Stimulated activated CD8-positive, alpha-beta memory T cell treated with anti-CD3 and anti-CD28 coated beads, Interleukin-12 subunit alpha, Interleukin-12 subunit beta, amount 100 ng/mL, for 24 hours (primary cell): ENCODE measurements around the gene NEDD4L.

Experiments used
- DNase-seq: peaks from one replicate; pipeline ENCODE4 v3.0.0-alpha.2; 2020; ENCODE audit errors: extremely low read depth

The NEDD4L gene

DNA sequence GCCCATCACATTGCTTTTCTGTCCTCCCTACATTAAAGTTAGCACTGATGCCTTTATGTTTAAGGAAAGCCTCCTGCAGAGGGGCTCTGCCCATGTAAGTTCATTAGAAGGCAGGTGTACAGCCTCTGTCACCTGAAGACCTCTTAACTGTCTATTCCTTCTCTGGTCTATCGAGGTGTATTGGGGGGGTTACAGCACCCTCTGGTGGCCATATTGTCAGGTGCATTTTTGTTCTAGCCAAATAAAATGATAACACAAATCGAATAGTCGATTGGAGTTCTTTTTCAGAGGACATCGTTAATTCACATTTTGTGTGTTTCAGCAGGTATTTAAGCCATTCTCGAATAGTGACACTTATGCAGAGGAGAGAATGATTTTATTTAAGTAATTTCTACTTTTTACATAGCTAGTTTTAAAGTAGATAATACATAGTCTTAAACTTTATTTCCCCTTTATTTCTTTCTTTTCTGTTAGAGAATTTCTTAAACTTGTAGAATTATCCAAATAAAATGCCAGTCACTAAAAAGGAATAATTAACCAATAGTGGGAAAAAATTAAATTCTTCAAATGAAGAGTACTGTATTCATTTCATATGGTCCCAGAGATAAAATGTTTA is 136.8 kb downstream of the NEDD4L start:
- peak; percentile 30 for DNase-seq

DNA sequence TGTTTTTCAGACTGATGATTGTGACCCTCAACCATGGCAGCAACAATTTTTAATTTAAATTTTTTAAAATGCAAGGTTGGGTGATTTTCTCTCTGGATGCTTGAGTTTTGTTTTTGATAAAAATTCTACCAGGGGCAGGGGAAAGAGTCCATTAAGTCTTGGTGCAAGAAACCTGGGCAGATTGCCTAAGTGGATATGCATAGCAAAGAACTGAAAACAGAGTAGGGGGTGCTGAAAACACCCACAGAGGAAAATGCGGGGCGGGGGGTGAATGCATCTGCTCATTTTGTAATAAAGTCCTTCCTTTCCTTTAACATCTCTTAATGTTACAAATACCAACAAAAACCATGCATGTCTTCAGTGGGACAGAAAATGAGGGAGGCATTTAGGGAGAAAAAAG is 138.0 kb downstream of the NEDD4L start:
- no peak for DNase-seq

DNA sequence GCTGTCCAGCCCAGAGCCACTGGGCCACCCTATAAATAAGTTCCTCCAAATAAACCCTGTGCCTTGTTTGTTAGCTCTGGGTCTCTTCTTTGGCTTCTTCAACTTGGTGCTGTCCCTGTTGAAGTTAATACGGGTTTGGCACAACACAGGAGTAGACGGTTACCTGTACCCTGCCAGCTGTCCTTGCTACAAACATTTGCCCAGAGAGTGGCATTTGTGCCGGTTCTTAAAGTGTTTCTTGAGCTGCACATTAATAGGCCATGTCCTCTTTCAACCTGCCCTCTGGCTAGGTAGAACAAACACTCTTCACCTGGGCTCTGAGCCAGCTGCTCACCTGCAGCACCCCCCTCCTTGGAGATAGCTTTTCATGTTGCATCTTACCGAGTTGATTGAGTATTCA is 139.2 kb downstream of the NEDD4L start:
- DNase-seq: no peak

DNA sequence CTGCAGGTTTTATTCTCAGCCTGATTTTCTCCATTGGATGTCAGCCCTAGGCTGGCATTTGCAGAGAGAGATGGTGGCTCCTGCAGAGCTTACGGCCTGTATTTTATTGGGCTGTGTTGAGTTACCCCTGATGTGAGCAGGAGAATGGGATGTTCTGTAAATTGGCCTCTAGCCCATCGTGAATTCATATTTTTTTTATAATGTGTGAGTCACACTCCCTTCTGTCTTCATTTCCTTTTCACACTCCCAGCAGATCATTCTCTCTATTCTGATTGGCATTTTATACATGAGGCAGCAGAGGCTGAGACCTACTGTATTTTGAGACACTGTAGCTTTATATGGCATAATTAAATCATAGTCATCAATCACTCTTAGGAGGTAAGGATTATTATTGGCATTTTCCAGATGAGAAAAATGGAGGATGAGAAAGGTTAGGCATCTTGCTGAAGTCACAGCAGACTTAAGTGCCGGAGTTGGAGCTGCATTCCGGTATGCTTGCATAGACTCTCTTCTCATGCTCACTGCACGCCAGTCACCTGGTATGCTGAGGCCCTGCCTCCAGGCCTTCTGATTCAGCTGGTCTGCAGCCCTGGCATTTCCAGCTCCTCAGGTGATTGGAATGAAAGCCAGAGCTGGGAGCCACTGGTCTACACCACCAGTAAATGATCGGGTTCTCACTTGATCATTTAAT is 142.4 kb downstream of the NEDD4L start:
- no peak for DNase-seq

DNA sequence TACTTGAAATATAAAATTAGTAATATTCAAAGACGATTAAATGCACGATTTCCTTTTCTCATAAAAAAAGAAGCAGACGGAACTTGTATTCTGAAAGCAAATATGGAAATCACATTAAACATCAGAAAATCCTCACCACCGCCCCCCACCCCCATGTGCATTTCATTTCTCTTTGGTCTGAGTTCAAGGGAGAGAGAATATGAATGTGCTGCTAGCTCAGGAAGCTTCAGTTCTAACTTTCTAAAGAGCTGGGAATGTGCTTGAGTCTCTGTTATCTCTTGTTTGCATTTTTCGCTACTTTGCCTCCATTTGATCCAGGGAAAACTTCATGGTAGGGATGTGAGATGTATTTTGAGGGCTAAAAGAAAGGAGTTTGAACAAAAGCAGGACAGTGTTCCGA is 143.6 kb downstream of the NEDD4L start:
- DNase-seq: no peak

DNA sequence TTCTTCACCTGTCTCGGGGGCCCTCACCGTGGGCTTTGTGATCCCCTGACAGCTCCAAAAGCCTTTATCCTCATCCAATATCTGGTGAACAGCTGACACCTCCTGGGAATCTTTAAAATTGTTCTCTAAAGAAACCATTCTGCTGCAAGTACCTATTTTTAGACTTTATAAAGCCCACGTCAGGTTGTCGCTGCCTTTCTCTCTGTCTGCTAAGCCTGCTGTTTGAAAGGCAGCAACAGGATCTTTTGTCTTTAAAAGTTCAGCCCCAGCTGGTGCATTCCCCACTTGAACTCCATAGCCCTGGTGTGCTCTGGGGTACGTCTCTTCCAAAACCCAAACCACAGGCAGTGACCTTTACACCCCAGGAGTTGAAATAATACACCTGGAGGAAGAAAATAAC is 145.0 kb downstream of the NEDD4L start:
- no peak for DNase-seq

DNA sequence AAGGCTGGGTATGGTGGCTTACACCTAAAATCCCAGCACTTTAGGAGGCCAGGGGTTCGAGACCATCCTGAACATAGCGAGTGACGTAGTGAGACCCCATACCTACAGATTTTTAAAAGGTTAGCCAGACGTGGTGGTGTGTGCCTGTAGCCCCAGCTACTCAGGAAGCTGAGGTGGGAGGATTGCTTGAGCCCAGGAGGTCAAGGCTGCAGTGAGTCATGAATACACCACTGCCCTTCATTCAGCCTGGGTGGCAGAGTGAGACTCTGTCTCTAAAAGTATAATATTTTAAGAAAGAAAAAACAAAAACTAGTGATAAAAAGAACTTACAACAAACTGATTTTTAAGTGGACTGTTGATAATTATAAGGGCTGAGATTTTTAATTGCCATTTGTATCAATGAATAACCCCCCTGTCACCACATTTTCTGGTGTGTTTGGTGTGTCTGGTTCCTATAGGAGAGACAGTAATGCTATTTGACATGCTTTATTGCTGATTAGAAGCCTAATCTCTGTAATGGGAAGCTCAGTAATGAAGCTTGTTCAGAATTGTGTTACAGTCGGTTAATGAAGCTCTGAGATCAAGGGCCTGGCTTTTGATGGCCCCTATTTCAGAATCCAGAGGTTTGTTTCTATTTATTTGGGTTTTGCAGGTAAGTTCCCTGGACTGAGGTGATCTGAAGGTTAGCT is 147.0 kb downstream of the NEDD4L start:
- DNase-seq: no peak

DNA sequence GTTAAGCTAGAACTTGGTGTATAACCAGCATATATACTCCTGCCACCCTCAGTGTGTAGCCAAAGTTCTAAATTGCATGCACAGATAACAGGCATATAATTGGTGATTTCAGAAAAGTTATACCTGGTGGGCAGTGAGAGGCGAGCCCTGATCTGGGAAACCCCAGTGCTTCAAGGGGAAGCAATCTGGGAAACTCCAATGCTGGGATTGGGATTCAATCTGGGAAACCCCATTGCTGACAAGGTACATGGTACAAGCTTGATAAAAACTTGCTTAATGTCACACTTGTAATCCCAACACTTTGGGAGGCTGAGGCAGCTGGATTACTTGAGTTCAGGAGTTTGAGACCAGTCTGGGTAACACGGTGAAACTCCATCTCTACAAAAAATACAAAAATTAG is 147.6 kb downstream of the NEDD4L start:
- DNase-seq: no peak

DNA sequence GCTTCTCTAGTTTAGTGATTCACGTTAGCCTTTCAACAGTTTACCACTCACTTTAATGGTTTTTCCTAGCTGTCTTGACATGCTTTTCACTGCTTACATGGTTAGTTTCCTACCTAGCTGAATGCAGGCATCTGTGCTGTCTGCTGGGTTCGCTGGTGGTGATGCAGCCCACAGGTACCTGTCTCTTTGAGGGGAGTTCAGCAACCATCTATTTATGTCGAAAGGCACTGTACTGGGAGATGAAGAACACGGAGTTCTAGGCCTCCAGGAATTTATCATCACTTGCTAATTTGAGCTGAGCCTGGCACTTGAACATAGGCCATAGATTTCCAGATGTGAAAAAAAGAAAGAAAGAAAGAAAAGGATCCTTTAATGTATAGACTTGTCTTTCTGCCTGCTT is 148.5 kb downstream of the NEDD4L start:
- DNase-seq: no peak

DNA sequence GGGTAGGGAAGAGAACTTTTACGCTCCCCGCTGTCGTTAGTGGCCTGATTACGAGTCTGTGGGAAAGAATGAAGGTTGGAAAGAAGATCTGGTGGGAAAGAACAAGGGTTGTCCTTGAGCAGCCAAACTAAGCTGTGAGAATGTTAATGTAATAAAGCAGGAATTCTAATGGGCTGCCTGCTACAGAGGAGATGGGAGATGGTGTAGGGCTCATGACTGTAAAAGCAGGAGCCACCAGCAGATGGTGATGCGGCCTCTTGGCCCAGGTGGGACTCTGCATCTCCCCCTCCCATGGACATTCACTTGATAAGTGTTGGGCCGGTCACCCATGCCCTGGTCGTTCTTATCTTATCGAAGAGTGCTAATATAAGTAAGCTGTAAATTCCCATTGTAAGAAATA is 150.0 kb downstream of the NEDD4L start:
- no peak for DNase-seq

DNA sequence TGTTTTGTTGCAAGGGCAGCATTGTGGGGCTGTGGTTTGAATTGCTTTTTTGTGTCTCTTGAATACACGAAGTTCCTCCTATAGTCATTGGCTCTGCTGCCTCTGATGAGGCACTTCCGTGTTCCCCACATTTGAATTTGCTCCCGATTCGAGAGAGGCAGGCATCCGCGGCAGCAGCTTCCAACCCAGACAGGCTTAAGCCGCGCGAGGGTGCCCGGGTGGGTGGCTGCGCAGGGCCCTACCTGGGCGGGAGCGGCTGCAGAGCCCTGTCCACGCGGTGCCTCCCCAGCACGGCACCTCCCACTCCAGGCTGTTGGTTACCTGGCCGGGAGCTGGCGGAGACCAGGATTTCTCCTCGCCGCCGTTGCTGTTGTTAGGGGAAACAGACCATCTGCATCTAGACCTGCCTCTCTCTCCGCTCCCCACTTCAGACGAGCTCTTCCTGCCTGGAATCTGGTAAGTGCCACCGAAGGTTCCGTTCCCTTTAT is 151.3 kb downstream of the NEDD4L start:
- DNase-seq: no peak

DNA sequence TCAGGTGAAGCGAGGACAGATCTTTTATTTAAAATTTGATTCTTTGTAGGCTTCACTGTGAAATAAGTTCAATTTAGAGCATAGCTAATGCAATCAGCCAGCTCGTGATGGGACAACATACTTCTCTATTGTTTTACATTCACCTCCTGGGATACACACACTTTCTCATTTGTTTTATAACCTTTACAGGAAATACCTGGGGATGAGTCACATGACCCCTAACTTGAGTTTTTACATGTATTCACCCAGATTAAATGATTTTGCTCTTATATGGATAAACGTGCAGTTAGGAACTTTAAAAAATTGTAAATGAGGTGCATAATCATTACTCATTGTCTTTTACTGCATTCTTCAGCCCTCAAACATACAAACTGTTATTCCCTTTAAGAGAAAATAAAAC is 152.1 kb downstream of the NEDD4L start:
- DNase-seq: no peak

DNA sequence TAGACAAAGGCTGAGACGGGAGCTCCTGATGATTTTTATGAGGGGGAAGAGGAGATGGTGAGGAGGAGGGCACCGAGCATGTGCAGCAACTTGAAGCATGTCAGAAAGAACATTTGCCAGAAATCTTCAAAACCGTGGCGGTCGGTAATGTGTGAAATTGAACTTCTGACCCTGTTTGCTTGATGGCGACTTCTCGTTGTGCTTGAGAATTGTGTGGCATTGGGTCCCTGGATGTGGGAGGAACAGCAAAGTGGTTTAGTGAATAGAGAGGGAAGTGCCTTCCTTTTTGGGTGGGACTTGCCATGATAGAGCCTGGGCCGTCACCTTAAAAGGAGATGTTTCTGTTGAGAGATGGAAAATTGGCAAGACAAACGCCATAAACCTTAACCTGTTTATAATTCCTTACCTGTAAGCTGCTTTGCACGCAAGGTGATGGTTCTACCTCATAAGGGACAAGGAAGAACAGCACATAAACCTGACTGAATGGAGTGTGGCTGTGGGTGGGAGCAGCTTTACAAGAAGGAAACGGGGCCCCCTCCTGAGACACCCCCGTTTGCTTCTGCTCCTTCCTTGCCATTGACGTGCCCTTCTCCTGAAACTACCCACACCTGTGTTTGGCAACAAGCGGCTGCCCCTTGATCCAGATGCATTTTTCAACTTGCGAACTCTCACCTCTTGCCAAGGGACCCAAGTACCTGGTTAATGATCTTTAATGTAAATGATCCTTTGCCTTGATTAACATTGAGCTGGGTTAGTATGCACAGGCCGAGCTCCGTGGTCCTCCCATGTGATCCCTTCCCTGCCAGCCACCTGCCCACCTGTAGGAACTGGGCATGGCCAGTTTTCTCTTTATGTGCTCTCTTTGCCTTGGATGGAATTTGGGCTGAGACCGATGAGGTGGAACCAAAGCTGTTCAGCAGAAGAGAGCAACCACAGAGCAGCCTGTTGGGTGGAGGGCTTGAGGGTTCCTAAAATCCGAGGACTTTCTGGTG is 153.2 kb downstream of the NEDD4L start:
- DNase-seq: no peak

DNA sequence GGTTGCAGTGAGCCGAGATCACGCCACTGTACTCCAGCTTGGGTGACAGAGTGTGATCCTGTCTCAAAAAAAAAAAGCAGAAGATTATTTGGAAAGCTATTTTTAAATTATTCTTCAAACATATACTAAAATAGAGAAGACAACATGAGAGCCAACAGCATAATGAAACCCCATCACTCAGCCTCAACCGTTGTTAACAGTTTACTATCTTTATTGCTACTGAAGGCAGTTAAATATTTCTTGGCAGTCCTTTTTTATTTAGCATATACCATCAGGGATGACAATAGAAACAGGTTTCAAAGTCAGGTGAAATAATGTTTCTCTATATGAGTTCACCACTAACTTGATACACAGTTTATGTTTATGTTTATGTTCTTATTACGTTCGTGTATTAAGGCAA is 157.2 kb downstream of the NEDD4L start:
- no peak for DNase-seq

DNA sequence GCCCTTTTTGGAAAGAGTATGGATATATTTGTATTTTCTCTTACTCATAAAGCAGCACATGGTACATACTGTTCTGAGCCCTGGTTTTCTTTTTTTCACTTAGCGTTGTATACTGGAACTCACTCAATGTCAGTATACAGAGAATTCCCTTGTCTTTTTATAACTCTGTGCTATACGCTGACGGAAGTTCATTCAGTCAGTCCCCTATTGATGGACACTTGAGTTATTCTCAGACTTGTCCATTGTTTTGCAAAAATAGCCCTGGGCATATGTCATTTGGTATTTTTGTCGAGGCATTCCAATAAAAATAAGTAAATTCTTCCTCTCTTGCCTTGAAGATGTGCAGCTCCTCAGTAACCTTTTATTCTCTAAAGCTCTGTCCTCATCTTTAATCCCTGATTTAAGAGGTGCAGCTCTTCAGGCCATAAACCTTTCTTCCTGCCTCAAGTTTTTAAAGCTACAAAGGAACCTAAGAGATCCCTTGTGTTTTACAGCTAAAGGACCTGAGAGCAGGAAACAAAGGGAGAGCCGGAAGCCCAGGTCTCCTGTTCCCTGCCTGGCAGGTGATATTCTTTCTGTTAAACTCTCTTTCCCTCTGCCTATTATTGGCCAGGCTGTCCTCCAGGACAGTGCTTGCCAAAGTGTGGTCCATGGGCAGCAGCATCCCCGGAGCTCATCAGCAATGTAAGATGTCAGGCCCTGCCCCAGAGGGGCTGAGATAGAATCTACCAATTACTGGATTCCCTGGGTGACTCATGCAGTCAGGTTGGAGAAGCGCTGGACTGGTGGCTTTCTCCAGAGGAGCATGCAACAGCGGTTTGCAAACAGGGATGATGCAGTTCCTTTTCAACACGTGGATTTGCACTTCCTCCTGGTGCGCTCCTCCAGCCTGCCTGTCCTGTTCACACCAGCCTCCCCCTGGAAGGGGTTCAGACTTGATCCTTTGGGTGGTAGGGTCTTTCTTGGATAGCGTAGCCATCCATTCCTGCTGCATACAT is 158.0 kb downstream of the NEDD4L start:
- DNase-seq: no peak

DNA sequence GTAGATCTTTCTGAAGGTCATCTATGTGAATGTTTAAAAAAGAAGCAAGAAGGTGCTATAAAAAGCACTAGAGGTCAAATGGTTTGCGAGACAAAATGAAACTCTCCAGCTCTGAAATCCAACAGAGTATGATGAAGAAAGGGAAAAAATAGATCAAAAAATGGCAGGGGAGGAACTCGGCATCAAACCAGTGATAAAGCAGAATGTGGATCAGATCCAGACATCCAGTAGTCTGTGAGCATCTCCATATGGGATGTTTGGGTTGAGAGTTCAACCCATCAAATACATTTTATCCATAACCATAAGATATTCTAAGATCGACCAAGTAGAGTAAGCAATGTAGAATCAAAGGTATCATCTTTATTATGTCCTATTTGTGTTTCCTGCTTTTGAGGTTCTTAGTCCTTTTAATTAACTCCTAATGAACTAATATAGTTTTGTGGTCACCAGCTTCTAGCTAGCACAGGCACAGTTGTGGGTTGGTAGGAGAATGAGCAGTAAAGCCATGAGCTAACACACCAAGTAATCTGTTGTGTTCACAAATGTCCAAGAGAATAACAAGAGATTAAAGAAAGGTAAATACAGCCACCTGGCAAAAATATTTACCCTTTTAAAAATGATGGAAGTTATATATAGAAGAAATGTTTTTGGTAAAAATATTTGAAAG is 160.9 kb downstream of the NEDD4L start:
- DNase-seq: no peak

DNA sequence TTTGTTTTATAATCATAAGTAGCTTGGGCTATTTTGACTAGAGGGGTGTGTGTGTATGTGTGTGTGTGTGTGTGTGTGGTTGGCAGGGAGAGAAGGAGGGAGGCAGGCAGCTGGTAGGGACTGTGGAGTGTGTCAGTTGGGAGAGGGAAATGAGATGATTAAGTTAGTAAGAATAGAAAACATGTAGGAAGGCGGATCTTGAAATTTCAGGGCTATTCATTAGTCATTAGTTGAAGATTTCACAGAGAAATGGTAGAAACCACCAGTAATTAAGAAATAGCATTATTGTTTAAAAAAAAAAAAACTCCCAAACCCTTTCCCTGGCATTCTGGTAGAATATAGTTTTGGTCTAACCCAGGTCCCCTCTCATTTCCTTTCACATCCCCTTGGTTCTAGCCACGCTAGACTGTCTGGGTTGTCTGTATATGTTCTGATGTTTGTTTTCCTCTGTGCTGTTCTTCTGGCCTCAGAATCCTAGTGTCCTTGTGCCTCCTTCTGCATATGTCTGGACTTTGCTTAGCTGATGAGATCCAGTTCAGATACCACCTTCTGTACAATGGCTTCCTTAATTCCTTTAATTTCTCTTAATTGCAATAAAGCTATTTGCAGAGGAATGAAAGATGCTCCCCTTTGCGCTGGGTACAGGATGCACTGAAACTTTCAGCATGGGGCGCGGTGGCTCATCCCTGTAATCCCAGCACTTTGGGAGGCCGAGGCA is 161.6 kb downstream of the NEDD4L start:
- DNase-seq: no peak

DNA sequence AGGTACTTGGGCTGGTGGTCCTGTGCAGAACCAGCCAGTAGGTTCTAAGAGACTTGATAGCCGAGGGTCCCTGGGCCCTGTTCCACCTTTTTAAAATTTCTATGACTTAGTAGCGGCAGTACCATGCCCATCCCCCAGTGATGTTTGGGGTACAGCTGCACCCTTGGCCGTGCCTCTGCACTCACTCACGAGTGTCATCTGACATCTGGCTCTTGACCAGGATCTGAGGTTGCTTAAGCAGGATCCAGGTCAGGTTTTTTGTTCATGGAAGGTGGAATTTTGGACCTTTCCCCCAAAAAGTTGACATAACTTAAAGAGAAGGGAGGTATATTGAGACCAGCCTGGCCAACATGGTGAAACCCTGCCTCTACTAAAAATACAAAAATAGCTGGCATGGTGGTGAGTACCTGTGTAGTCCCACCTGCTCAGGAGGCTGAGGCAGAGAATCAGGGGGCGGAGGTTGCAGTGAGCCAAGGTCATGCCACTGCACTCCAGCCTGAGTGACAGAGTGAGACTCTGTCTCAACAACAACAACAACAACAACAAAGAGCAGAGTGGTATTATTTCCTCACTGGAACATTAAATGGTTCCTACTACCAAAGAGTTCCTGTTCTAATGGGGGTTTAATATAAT is 163.6 kb downstream of the NEDD4L start:
- no peak for DNase-seq
